NCI-H510A treated with DMSO at 0.1 percent for 48 hours (cell line): ENCODE measurements around the gene VMP1.
"Not testable (repeated sequence)": the region's sequence is repeated elsewhere in the genome, so short reads cannot be mapped to it uniquely, and the experiment has no call there.

Experiments
- DNase-seq: peaks from one replicate; lab custom pipeline; 2025; lab: John Stamatoyannopoulos, UW

The VMP1 gene

GRCh38 chr17:59780548-59780947 lies 73.1 kb downstream of the VMP1 start:
- DNase-seq = not testable (repeated sequence)

GRCh38 chr17:59783221-59784047 lies 76.0 kb downstream of the VMP1 start:
- no peak for DNase-seq

GRCh38 chr17:59785091-59785799 lies 77.8 kb downstream of the VMP1 start:
- no peak for DNase-seq

DNA sequence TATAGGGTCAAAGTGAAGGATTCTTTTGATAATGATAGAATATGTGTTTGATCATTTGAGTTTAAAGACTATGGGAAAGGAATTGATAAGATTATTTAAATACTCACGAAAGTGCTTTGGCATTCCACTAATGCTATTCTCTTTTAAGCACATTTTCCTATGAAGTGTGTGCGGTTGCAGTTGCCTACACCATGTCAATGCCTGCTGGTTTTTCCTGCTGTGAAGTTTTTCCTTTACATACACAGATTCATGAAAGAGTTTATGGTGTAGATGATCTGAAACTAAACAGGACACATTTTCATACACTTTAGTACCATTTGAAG lies 78.7 kb downstream of the VMP1 start:
- no peak for DNase-seq

DNA sequence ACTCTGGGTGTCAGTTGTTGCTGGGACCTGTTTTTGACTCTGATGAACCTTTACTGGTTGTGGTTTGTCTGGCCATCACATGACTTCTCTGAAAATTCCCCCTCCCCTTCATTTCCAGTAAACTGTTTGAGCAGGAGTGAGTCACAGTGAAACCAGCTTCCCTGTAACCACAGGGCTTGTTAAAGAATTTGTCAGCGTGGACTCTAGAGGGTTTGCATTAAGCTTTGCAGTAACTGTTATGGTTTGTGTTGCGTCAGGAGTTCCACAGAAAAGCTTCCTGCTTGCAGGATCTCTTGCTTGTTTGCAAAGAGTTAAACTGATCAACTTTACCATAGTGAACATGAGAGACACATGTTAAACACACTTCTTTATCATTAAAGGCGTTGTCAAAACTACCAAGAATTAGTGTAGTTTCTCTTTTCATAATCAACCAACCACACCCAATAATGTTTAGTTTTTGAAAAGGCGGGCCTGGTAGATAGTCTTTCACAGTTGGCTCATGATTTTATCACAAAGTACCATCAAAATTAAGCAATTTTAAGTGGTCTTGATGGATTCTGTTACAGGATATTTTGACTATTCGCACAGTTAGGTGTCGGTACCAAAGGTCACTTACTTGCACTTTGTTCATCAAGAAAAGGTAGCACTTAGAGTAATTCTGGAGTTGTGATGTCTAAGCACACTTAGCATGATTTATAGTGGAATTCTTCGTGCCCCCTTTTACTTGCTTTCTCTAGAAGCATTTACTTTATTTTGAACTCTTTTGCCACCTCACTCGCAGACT lies 79.3 kb downstream of the VMP1 start:
- peak; percentile 96 for DNase-seq

DNA sequence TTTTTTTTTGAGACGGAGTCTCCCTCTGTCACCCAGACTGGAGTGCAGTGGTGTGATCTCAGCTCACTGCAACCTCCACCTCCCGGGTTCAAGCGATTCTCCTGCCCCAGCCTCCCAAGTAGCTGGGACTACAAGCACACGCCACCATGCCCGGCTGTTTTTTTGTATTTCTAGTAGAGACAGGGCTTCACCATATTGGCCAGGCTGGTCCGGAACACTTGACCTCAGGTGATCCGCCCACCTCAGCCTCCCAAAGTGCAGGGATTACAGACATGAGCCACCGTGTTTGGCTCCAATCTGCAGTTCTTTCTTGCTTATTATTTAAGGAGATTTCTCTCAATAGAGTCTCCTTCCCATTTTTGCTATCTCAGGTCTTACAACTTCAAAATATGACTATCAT lies 82.4 kb downstream of the VMP1 start:
- DNase-seq = not testable (repeated sequence)

- not testable (repeated sequence) for DNase-seq
Measured at GRCh38 chr17:59790418-59790817, 83.0 kb downstream of the VMP1 start.

DNA sequence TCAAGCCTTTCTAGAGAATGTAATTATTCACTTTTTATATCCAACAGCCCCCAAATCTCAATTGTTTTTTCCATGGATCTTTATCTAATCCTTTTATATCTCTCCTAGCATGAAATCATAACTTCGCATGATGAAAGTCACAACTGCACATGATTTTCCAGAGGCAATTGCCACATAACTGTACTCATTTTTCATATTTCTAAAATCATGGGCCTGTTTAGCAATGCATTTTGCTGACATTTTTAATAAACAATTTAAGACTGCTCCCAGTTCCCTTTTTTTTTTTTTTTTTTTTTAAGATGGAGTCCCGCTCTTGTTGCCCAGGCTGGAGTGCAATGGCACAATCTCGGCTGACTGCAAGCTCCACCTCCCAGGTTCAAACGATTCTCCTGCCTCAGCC lies 83.5 kb downstream of the VMP1 start:
- DNase-seq = no peak

GRCh38 chr17:59791603-59792457 lies 84.4 kb downstream of the VMP1 start:
- no peak for DNase-seq

GRCh38 chr17:59792458-59792823 lies 85.0 kb downstream of the VMP1 start:
- not testable (repeated sequence) for DNase-seq

DNA sequence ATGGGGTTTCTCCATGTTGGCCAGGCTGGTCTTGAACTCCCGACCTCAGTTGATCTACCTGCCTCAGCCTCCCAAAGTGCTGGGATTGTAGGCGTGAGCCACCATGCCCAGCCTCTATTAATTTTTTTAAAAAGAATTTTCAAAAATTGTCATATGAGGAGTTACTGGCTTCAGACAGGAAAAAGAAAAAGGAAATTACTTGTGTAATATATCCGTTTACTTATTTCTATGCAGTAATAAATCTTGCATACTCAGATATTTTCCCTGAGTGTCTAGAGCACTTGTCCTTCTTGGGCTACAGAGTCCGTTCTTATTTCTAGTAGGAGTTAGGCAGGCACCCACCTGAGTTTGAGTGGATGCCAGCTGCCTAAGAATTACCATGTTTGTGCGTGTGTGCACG lies 85.8 kb downstream of the VMP1 start:
- no peak for DNase-seq

- no peak for DNase-seq
Measured at GRCh38 chr17:59796138-59796537, 88.7 kb downstream of the VMP1 start.

GRCh38 chr17:59796785-59797205 lies 89.3 kb downstream of the VMP1 start:
- no peak for DNase-seq

GRCh38 chr17:59798111-59798510 lies 90.7 kb downstream of the VMP1 start:
- no peak for DNase-seq

DNA sequence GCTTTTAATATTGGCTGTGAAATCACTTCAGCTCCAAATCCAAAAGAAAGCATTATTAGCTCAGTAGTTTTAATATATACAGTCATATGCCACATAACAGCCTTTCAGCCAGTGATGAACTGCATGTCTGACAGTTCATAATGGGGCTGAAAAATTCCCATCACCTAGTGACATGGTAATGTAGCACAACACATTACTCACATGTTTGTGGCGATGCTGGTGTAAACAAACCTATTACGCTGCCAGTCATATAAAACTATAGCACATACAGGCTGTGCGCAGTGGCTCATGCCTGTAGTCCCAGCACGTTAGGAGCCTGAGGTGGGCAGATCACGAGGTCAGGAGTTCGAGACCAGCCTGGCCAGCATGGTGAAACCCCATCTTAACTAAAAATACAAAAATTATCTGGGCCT lies 93.1 kb downstream of the VMP1 start:
- no peak for DNase-seq

- DNase-seq = no peak
Measured at GRCh38 chr17:59802160-59802559, 94.7 kb downstream of the VMP1 start.

GRCh38 chr17:59804901-59805465 lies 97.5 kb downstream of the VMP1 start:
- peak; percentile 78 for DNase-seq

- DNase-seq = not testable (repeated sequence)
Measured at GRCh38 chr17:59806322-59806721, 98.9 kb downstream of the VMP1 start.

DNA sequence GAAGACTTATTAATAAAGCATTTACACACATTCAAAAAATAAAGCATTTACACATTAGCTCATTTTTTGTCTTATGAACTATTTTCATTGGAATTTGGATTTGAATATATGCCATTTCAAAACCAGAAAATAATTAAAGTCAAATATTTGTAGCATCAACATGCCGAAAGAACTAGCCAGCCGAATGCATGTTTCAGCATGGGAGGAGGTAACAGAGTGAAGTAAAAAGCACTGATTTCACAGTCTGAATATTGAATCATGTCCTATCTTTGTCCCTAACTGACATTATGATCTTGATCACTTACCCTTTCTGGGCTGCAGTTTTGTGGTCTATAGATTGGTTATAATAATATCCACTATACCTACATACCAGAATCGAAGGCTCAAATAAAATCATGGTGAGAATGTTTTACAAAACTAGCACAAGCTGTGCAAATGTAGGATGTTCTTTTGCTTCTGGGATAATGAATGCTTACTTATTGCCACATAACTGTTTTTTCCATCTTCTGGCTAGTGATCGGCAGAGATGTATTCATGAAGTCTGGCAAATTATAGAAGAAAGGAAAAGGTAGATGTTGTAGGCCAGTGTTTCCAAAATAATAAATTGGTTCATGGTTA lies 100.5 kb downstream of the VMP1 start:
- no peak for DNase-seq

DNA sequence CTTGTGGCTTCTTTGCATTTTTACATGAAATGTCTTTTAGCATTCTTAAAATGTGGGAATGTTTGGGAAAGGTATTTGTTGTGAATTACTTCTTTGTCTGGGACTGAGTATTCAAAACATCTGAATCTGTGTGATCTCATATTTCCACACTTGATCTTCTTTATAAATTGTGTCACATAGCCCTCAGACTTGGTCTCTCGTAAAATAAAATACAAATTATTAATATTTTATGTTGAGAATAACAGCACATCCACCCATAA lies 103.4 kb downstream of the VMP1 start:
- no peak for DNase-seq

GRCh38 chr17:59811209-59811608 lies 103.8 kb downstream of the VMP1 start:
- DNase-seq = no peak
